Glutamatergic neuron (in vitro differentiated cells): Measurements from ENCODE around the gene RASGEF1B. TPM values are rescaled to one million over a fixed set of nuclear protein-coding genes. Genes with fewer than 3 reads are reported as not detected.

Experiments used
- DNase-seq: peaks from one replicate; pipeline ENCODE4 v3.0.0; 2022
- H3K27ac Mint-ChIP-seq: one replicate; pipeline ENCODE4 v1.8.0; 2020; ENCODE audit warnings: mild to moderate bottlenecking, mixed read lengths, inconsistent platforms; ENCODE audit not compliant: unreplicated experiment
- H3K27me3 Mint-ChIP-seq: one replicate; pipeline ENCODE4 v1.8.0; 2020; ENCODE audit warnings: mild to moderate bottlenecking, moderate library complexity, mixed read lengths, inconsistent platforms; ENCODE audit not compliant: unreplicated experiment
- H3K36me3 Mint-ChIP-seq: one replicate; pipeline ENCODE4 v1.8.0; 2020; ENCODE audit warnings: mild to moderate bottlenecking, mixed read lengths, inconsistent platforms; ENCODE audit not compliant: unreplicated experiment
- H3K4me1 Mint-ChIP-seq: one replicate; pipeline ENCODE4 v1.8.0; 2020; ENCODE audit warnings: mild to moderate bottlenecking, low read depth, mixed read lengths, inconsistent platforms; ENCODE audit not compliant: unreplicated experiment
- H3K4me3 Mint-ChIP-seq: one replicate; pipeline ENCODE4 v1.8.0; 2020; ENCODE audit warnings: mild to moderate bottlenecking, mixed read lengths, inconsistent platforms; ENCODE audit not compliant: unreplicated experiment
- H3K9me3 Mint-ChIP-seq: one replicate; pipeline ENCODE4 v1.8.0; 2020; ENCODE audit warnings: mild to moderate bottlenecking, moderate library complexity, mixed read lengths, inconsistent platforms; ENCODE audit not compliant: unreplicated experiment
- CTCF ChIP-seq: fragments of 200-600 bp; sonication (generic); IDR thresholded peaks from one replicate; pipeline ENCODE4 v1.5.0; 2021; ENCODE audit not compliant: partially characterized antibody, unreplicated experiment
- total RNA-seq: library from RNA; stranded (reverse); fragmentation: NEBNext Ultra II Directional; extraction: Animal tissue kit (Norgen Biotek cat#: 25700); gene quantifications from one replicate; pipeline ENCODE4 v1.2.1, GENCODE V29; 2021; ENCODE audit not compliant: unreplicated experiment

Gene RASGEF1B
- total RNA-seq, 1 donor from 2014 or later: 108 TPM

GRCh38 chr4:81421346-81422218, 50.1 kb downstream of the RASGEF1B start:
- DNase-seq: no peak
- Mint-ChIP-seq H3K4me1 (peaks cover 9% of the 10 kb centered on the region), H3K9me3 (no peaks in the 10 kb centered on the region)

GRCh38 chr4:81418572-81418971, 53.1 kb downstream of the RASGEF1B start:
- Mint-ChIP-seq H3K4me1 (no peaks in the 10 kb centered on the region), H3K36me3 (no peaks in the 10 kb centered on the region), H3K27ac (no peak overlapping the region), H3K9me3 (no peaks in the 10 kb centered on the region), H3K27me3 (peaks cover 5% of the 10 kb centered on the region), H3K4me3 (no peak overlapping the region)
- no peak for DNase-seq
- no peak for TF ChIP-seq CTCF

More at GRCh38 chr4:81421346-81422218, 50.1 kb downstream of the RASGEF1B start:
- Mint-ChIP-seq H3K27ac (no peak overlapping the region), H3K4me3 (no peak overlapping the region), H3K36me3 (peaks cover 3% of the 10 kb centered on the region), H3K27me3 (peaks cover 5% of the 10 kb centered on the region)
- no peak for TF ChIP-seq CTCF

GRCh38 chr4:81412946-81413495, 58.7 kb downstream of the RASGEF1B start:
- peaks cover 1% of the 10 kb centered on the region for H3K27me3 Mint-ChIP-seq
- peaks cover 2% of the 10 kb centered on the region for H3K9me3 Mint-ChIP-seq
- H3K4me3 Mint-ChIP-seq: no peak overlapping the region
- no peak for DNase-seq
- TF ChIP-seq CTCF: no peak
- H3K4me1 Mint-ChIP-seq: peaks cover 6% of the 10 kb centered on the region
- peaks cover 6% of the 10 kb centered on the region for H3K36me3 Mint-ChIP-seq
- no peak overlapping the region for H3K27ac Mint-ChIP-seq

- DNase-seq: no peak
- Mint-ChIP-seq H3K36me3 (peaks cover 6% of the 10 kb centered on the region), H3K27me3 (no peaks in the 10 kb centered on the region), H3K4me1 (peaks cover 6% of the 10 kb centered on the region), H3K27ac (no peak overlapping the region), H3K4me3 (no peak overlapping the region), H3K9me3 (peaks cover 2% of the 10 kb centered on the region)
- no peak for TF ChIP-seq CTCF
Measured at GRCh38 chr4:81410680-81411079, 61.0 kb downstream of the RASGEF1B start.

GRCh38 chr4:81409836-81410235, 61.9 kb downstream of the RASGEF1B start:
- no peak overlapping the region for H3K4me3 Mint-ChIP-seq
- H3K9me3 Mint-ChIP-seq: peaks cover 2% of the 10 kb centered on the region

More at GRCh38 chr4:81409836-81410235, 61.9 kb downstream of the RASGEF1B start:
- TF ChIP-seq CTCF: no peak
- Mint-ChIP-seq H3K27ac (no peak overlapping the region), H3K4me1 (peaks cover 6% of the 10 kb centered on the region), H3K36me3 (peaks cover 6% of the 10 kb centered on the region), H3K27me3 (peaks cover 2% of the 10 kb centered on the region)
- DNase-seq: no peak
